Activated T-cell treated with anti-CD3 and anti-CD28 coated beads, Interleukin-2, amount 50 U/mL, for 4 hours (primary cell): ENCODE results near the gene AHR. TPM values are rescaled to one million over a fixed set of nuclear protein-coding genes. Genes with fewer than 3 reads are reported as not detected.
A peak's percentile ranks its signal among the peaks of the same experiment; 100 is the strongest.

ENCODE experiments used
- ATAC-seq, 2 donors: fragments of 200-7000 bp; cut with Tn5 transposase; one replicate each; pipeline ENCODE4 v1.10.0; 2021
- DNase-seq: peaks from one replicate; pipeline ENCODE4 v3.0.0-alpha.2; 2020
- H3K27me3 Mint-ChIP-seq: one replicate; pipeline ENCODE4 v1.8.0; 2021; ENCODE audit warnings: low read depth, mixed read lengths
- H3K36me3 Mint-ChIP-seq: one replicate; pipeline ENCODE4 v1.8.0; 2022; ENCODE audit warnings: mixed read lengths; ENCODE audit not compliant: insufficient read depth
- H3K4me1 Mint-ChIP-seq: one replicate; pipeline ENCODE4 v1.8.0; 2021; ENCODE audit warnings: low read depth, mixed read lengths
- H3K4me3 Mint-ChIP-seq: one replicate; pipeline ENCODE4 v1.8.0; 2021; ENCODE audit warnings: mild to moderate bottlenecking, moderate library complexity, mixed read lengths
- H3K9me3 Mint-ChIP-seq: one replicate; pipeline ENCODE4 v1.8.0; 2021; ENCODE audit warnings: mixed read lengths
- total RNA-seq, 3 donors: library from RNA; stranded (reverse); gene quantifications; one replicate each; pipeline ENCODE4 v1.2.1, GENCODE V29; 2021

Gene AHR
- 10 to 100 TPM; 41.9 to 60.0 (median 46.6) TPM for total RNA-seq

GRCh38 chr7:17298102-17298839, at the start of gene AHR:
Gene AHR, plus strand, starts transcription at chr7:17298652. Its CDS starts 613 bp downstream, at chr7:17299265.
- DNase-seq (peak; percentile 90), ATAC-seq (peak; percentile 84)
- peaks cover 7% of the 10 kb centered on the region for H3K9me3 Mint-ChIP-seq
- peak within 1 kb of the TSS; percentile 96 for H3K4me3 Mint-ChIP-seq
- H3K36me3 Mint-ChIP-seq, result peaks cover 4% of the 10 kb centered on the region
- H3K4me1 Mint-ChIP-seq, result peaks cover 26% of the 10 kb centered on the region
- H3K27me3 Mint-ChIP-seq, result no peaks in the 10 kb centered on the region

- H3K36me3 Mint-ChIP-seq, result peaks cover 2% of the 10 kb centered on the region
- H3K9me3 Mint-ChIP-seq, result peaks cover 11% of the 10 kb centered on the region
- H3K4me3 Mint-ChIP-seq, result no peak overlapping the region
- no peak for DNase-seq
- peaks cover 4% of the 10 kb centered on the region for H3K4me1 Mint-ChIP-seq
- no peak for ATAC-seq
- no peaks in the 10 kb centered on the region for H3K27me3 Mint-ChIP-seq
Observed at GRCh38 chr7:17253885-17254284, 44.6 kb upstream of the AHR start.

- H3K4me3 Mint-ChIP-seq, result no peak overlapping the region
- H3K27me3 Mint-ChIP-seq, result no peaks in the 10 kb centered on the region
- H3K4me1 Mint-ChIP-seq, result peaks cover 7% of the 10 kb centered on the region
- no peak for ATAC-seq
- H3K9me3 Mint-ChIP-seq, result peaks cover 11% of the 10 kb centered on the region
- no peak for DNase-seq
- peaks cover 2% of the 10 kb centered on the region for H3K36me3 Mint-ChIP-seq
Observed at GRCh38 chr7:17255926-17256325, 42.5 kb upstream of the AHR start.

- Mint-ChIP-seq H3K27me3 (no peaks in the 10 kb centered on the region), H3K4me3 (no peak overlapping the region), H3K36me3 (peaks cover 2% of the 10 kb centered on the region), H3K4me1 (peaks cover 8% of the 10 kb centered on the region), H3K9me3 (peaks cover 11% of the 10 kb centered on the region)
- DNase-seq (no peak), ATAC-seq (no peak)
Observed at GRCh38 chr7:17256375-17256774, 42.1 kb upstream of the AHR start.

GRCh38 chr7:17266565-17266964, 31.9 kb upstream of the AHR start:
- Mint-ChIP-seq H3K36me3 (peaks cover 7% of the 10 kb centered on the region), H3K27me3 (no peaks in the 10 kb centered on the region), H3K9me3 (peaks cover 45% of the 10 kb centered on the region), H3K4me3 (no peak overlapping the region), H3K4me1 (peaks cover 6% of the 10 kb centered on the region)
- no peak for ATAC-seq
- no peak for DNase-seq

- Mint-ChIP-seq H3K27me3 (no peaks in the 10 kb centered on the region), H3K36me3 (peaks cover 13% of the 10 kb centered on the region), H3K4me3 (no peak overlapping the region), H3K9me3 (peaks cover 51% of the 10 kb centered on the region), H3K4me1 (peaks cover 8% of the 10 kb centered on the region)
- ATAC-seq (no peak), DNase-seq (no peak)
Observed at GRCh38 chr7:17269341-17270221, 28.9 kb upstream of the AHR start.

- DNase-seq, result no peak
- peaks cover 9% of the 10 kb centered on the region for H3K9me3 Mint-ChIP-seq
- no peaks in the 10 kb centered on the region for H3K27me3 Mint-ChIP-seq
- H3K4me3 Mint-ChIP-seq, result peak overlapping the region; percentile 0
- H3K4me1 Mint-ChIP-seq, result peaks cover 19% of the 10 kb centered on the region
- peaks cover 6% of the 10 kb centered on the region for H3K36me3 Mint-ChIP-seq
- peak; percentile 99 for ATAC-seq
Observed at GRCh38 chr7:17274551-17275245, 23.8 kb upstream of the AHR start.

GRCh38 chr7:17275749-17276671, 22.4 kb upstream of the AHR start:
- peaks cover 6% of the 10 kb centered on the region for H3K36me3 Mint-ChIP-seq
- no peak for DNase-seq
- H3K4me3 Mint-ChIP-seq, result no peak overlapping the region
- peaks cover 6% of the 10 kb centered on the region for H3K9me3 Mint-ChIP-seq
- ATAC-seq, result no peak
- no peaks in the 10 kb centered on the region for H3K27me3 Mint-ChIP-seq
- peaks cover 19% of the 10 kb centered on the region for H3K4me1 Mint-ChIP-seq

- Mint-ChIP-seq H3K4me1 (peaks cover 16% of the 10 kb centered on the region), H3K27me3 (no peaks in the 10 kb centered on the region), H3K9me3 (no peaks in the 10 kb centered on the region), H3K4me3 (no peak overlapping the region), H3K36me3 (no peaks in the 10 kb centered on the region)
- no peak for ATAC-seq
- DNase-seq, result no peak
Observed at GRCh38 chr7:17279061-17279460, 19.4 kb upstream of the AHR start.

- no peaks in the 10 kb centered on the region for H3K4me1 Mint-ChIP-seq
Observed at GRCh38 chr7:17289074-17289645, 9.3 kb upstream of the AHR start.

GRCh38 chr7:17292843-17293242, 5.6 kb upstream of the AHR start:
- H3K27me3 Mint-ChIP-seq, result no peaks in the 10 kb centered on the region
- ATAC-seq, result no peak
- H3K4me3 Mint-ChIP-seq, result no peak overlapping the region
- peaks cover 4% of the 10 kb centered on the region for H3K36me3 Mint-ChIP-seq
- H3K9me3 Mint-ChIP-seq, result peaks cover 3% of the 10 kb centered on the region
- DNase-seq, result no peak
- peaks cover 11% of the 10 kb centered on the region for H3K4me1 Mint-ChIP-seq

More at GRCh38 chr7:17289074-17289645, 9.3 kb upstream of the AHR start:
- no peaks in the 10 kb centered on the region for H3K27me3 Mint-ChIP-seq
- ATAC-seq, result no peak
- H3K4me3 Mint-ChIP-seq, result no peak overlapping the region
- H3K36me3 Mint-ChIP-seq, result peaks cover 4% of the 10 kb centered on the region
- no peaks in the 10 kb centered on the region for H3K9me3 Mint-ChIP-seq
- DNase-seq, result no peak

GRCh38 chr7:17293481-17293880, 5.0 kb upstream of the AHR start:
- H3K4me1 Mint-ChIP-seq, result peaks cover 15% of the 10 kb centered on the region
- peaks cover 4% of the 10 kb centered on the region for H3K36me3 Mint-ChIP-seq
- H3K9me3 Mint-ChIP-seq, result peaks cover 7% of the 10 kb centered on the region
- no peak overlapping the region for H3K4me3 Mint-ChIP-seq
- H3K27me3 Mint-ChIP-seq, result no peaks in the 10 kb centered on the region
- ATAC-seq (no peak), DNase-seq (no peak)

GRCh38 chr7:17297243-17297642, 1.2 kb upstream of the AHR start:
- peaks cover 7% of the 10 kb centered on the region for H3K9me3 Mint-ChIP-seq
- no peaks in the 10 kb centered on the region for H3K27me3 Mint-ChIP-seq
- H3K4me1 Mint-ChIP-seq, result peaks cover 19% of the 10 kb centered on the region
- DNase-seq, result no peak
- no peak for ATAC-seq
- H3K4me3 Mint-ChIP-seq, result peak overlapping the region; percentile 96
- H3K36me3 Mint-ChIP-seq, result peaks cover 4% of the 10 kb centered on the region
